ENCODE data around the gene YBEY.
A peak's percentile ranks its signal among the peaks of the same experiment; 100 is the strongest.
"Not testable (repeated sequence)": the region's sequence is repeated elsewhere in the genome, so short reads cannot be mapped to it uniquely, and the experiment has no call there.

YBEY gene

GRCh38 chr21:46304955-46305354 lies 18.8 kb downstream of the YBEY start:
- peak in 5 of 14 donors; percentile 15 to 81 (median 23) for DNase-seq

DNA sequence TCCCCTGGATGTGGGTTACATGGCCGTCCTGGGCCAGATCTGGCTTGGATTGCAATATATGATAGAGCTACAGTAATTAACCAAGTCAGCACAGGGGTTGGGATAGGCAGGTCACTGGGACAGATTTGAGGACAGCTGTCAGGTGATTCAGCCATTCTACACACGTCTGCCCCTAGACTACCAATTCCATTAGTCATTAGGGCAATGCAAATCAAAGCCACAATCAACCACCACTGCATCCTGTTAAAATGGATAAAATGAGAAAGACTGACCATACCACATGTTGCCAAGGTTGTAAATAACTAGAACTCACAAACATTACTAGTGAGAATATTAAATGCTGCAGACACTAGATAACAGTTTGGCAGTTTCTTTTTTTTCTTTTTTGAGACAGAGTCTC lies 21.5 kb downstream of the YBEY start:
- no peak for DNase-seq

GRCh38 chr21:46308431-46308830 lies 22.3 kb downstream of the YBEY start:
- no peak for DNase-seq

- not testable (repeated sequence) for DNase-seq
Observed at GRCh38 chr21:46310260-46310659, 24.1 kb downstream of the YBEY start.

GRCh38 chr21:46311568-46311967 lies 25.4 kb downstream of the YBEY start:
- no peak for DNase-seq

- DNase-seq = no peak
Observed at GRCh38 chr21:46312949-46313348, 26.8 kb downstream of the YBEY start.

DNA sequence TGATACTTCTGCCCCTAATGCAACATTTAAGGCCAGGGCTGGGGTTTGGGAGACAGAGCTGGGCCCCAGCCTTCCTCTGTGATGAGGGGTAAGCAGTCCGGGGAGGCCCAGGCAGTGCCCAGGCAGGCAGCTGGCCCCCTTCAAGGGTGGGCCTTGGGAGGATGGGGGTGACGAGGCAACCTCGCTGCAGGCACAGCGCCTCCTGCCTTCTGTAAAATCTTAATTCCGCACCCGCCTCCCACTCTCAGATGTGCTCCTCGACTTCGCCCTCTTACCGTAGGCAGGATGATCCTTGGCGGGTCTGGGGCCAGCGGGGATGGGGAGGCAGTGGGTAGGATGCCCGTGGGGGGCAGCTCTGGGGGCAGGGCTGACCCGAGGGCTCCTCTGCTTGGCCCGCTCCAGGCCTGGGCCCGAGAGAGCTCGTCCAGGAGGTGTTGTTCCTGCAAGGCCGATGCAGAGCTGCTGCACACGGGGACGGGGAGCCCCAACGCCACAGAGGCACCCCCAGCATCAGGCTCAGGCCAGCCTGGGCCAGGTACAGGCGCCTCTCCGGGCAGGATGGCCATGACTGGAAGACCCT lies 28.4 kb downstream of the YBEY start:
- DNase-seq = no peak

- DNase-seq = no peak
Observed at GRCh38 chr21:46316708-46317324, 30.7 kb downstream of the YBEY start.

DNA sequence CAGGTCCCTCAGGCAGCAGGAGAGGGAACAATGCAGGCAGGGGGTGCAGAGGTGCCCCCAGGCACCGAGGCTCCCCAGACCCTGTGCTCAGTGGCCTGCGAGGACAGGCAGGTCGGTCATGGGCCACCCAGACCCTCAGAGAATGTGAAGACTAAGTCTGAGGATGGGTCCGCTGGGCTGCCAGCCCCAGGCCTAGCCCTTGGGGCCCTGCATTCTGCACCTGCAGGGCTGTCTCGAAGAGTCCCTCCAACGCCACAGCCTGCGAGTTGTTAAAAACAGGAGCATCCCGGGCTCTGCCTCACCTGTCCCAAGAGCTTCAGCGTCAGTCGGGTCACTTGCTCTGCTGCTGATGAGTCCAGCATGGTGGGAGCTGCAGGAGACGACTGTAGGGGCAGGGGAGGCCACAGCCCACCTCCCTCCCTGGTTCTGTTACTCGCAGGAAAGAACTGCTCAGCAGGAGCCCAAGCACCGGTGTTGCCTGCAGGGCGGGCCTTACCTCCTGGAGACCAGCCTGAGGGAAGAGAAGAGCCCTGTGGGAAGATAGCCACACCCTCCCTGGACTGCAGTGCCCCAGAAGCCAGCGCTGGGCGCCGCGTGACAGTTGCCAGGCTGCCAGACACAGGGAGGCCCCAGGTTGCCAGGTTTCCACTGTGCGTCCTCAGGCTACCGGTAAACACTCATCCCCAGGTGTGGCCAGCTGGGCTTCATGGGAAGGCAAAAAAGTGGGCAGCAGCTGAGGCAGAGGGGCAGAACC lies 31.7 kb downstream of the YBEY start:
- DNase-seq = no peak

- DNase-seq = no peak
Observed at GRCh38 chr21:46318464-46318845, 32.3 kb downstream of the YBEY start.

GRCh38 chr21:46319186-46319585 lies 33.0 kb downstream of the YBEY start:
- DNase-seq = no peak

DNA sequence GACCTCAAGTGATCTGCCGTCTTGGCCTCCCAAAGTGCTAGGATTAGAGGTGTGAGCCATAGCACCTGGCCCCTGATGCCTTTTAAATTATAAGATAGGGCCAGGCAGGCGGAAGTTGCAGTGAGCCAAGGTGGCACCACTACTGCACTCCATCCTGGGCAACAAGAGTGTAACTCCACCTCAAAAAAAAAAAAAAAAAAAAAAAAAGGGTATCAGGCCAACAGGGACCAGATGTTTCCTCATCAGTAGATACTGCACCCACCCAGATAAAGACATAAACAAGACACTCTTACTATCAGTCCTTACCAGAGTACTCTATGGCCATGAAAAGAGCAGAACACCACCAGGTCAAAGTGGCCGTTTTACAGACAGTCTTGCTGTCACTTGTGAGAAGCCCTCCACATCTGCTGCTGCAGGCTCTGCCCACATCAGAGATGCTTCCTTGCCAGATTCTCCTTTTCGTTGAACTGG lies 34.2 kb downstream of the YBEY start:
- DNase-seq = no peak

GRCh38 chr21:46322351-46323226 lies 36.4 kb downstream of the YBEY start:
- no peak for DNase-seq

DNA sequence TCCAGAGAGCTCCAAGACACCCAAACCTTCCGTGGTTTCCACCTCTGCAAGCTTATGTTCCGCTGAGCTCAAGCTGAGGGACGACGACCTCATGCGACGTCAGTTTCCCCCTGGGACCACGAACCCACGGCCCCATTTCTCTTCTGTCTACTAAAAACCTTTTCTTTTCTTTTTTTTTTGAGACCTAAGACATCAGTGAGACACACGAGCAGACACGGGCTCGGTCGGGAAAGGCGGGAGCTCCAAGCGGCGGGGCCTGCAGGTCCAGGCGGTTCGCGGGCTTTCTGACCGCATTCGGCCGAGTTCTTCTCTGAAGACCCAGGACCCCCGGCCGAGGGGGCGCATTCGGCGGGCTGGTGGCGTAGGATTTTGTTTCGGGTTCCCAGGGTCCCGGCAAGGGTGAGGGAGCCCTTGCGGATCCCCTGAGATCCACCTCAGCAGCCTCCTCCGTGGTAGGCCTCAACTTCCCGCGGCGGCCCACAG lies 37.1 kb downstream of the YBEY start:
- peak in 2 of 14 donors; percentile 44 to 56 for DNase-seq

GRCh38 chr21:46323710-46324389 lies 37.7 kb downstream of the YBEY start, which contains the start of the genes C21orf58 and PCNT:
Gene C21orf58, minus strand, starts transcription at chr21:46323870. Its CDS starts 1,132 bp downstream, at chr21:46322738.
Gene PCNT, plus strand, starts transcription at chr21:46324156. Its CDS starts 73 bp downstream, at chr21:46324229.
- DNase-seq = peak; percentile 69 to 98 (median 94)

GRCh38 chr21:46324390-46325072 lies 38.4 kb downstream of the YBEY start:
- peak; percentile 15 to 91 (median 84) for DNase-seq

GRCh38 chr21:46325073-46325912 lies 39.2 kb downstream of the YBEY start:
- peak in 7 of 14 donors; percentile 7 to 47 (median 25) for DNase-seq

DNA sequence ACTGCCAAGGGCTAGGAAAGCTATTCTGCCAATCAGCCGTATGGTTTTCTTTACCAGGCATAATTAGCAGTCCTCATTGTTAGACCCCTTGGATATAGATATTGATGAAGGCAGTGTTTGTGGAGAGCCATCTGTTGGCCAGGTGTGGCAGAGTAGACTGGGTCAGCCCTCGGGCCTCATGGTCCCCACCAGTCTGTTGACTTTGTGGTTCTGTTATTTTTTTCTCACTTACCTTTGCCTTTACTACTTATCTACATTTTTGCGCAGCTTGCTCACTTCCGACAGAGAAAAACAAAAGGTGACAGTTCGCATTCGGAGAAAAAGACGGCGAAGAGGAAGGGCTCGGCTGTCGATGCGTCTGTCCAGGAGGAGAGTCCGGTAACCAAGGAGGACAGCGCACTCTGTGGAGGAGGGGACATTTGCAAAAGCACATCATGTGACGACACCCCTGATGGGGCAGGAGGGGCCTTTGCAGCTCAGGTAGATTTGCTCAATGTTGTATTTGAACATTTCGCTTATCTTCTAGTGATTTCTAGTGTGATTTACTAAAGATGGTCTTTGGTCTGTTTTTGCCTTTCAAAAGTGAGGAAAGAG lies 40.1 kb downstream of the YBEY start:
- DNase-seq = no peak

GRCh38 chr21:46327711-46328110 lies 41.6 kb downstream of the YBEY start:
- no peak for DNase-seq

DNA sequence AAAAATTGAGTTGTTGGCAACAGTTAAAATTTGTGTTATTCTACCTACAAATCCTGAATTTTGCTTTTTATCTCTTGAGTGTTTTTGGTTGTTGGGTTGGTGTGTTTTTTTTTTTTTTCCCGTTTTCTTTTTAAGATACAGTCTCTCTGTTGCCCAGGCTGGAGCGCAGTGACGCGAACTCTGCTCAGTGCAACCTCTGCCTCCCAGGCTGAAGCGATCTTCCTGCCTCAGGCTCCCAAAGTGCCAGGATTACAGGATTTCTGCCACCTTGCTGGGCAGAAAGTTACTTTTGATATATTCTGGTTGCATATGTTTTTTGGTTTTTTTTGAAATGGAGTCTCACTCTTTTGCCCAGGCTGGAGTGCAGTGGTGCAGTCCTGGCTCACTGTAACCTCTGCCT lies 42.0 kb downstream of the YBEY start:
- no peak for DNase-seq

All from C1 segment of cervical spinal cord (tissue), 14 donors.